ENCODE results near the gene PDK2.

- TF ChIP-seq, protein P1, sequence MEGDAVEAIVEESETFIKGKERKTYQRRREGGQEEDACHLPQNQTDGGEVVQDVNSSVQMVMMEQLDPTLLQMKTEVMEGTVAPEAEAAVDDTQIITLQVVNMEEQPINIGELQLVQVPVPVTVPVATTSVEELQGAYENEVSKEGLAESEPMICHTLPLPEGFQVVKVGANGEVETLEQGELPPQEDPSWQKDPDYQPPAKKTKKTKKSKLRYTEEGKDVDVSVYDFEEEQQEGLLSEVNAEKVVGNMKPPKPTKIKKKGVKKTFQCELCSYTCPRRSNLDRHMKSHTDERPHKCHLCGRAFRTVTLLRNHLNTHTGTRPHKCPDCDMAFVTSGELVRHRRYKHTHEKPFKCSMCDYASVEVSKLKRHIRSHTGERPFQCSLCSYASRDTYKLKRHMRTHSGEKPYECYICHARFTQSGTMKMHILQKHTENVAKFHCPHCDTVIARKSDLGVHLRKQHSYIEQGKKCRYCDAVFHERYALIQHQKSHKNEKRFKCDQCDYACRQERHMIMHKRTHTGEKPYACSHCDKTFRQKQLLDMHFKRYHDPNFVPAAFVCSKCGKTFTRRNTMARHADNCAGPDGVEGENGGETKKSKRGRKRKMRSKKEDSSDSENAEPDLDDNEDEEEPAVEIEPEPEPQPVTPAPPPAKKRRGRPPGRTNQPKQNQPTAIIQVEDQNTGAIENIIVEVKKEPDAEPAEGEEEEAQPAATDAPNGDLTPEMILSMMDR (conservative IDR thresholded peaks at IDR 0.05; ENCODE audit: low read depth, low read length) = no peak
- TF ChIP-seq EZH2phosphoT487 (IDR thresholded peaks at IDR 0.05; ENCODE audit: borderline replicate concordance, low read length) = no peak
- no peak for TF ChIP-seq EZH2 (IDR thresholded peaks at IDR 0.05; ENCODE audit: low read length, unreplicated experiment)
These were observed 55.3 kb downstream of the PDK2 start, which contains the start of gene PPP1R9B for GRCh38 chr17:50150354-50151040.
